Spleen (tissue), 11 donors: ENCODE results near the gene MAGED4B. TPM values are rescaled to one million over a fixed set of nuclear protein-coding genes. Genes with fewer than 3 reads are reported as not detected.

Source experiments
- polyA plus RNA-seq, 3 donors: library from polyadenylated mRNA; stranded (reverse); fragments of 200-250 nt; gene quantifications; one replicate each; pipeline ENCODE4 v1.2.1, GENCODE V29; 2013
- small RNA-seq, 4 donors: library from RNA; depleted of rRNA; stranded (forward); fragments of <200 nt; gene quantifications; one replicate each; pipeline ENCODE3, GENCODE V24; 2016
- total RNA-seq, 7 donors: library from RNA; depleted of rRNA in 3 of 7; stranded (reverse); fragments of >200 nt in 3 of 7; fragmentation: NEBNext Ultra II Directional in 4 of 7; extraction: Animal tissue kit (Norgen Biotek cat#: 25700) in 4 of 7; gene quantifications; one replicate each; pipeline versions ENCODE4 v1.1.0 to v1.2.1, GENCODE V29; 2016 to 2021
- donor health status: healthy with polysubstance abuse.
- donor health status: DM: no; HTN: no; CAD: no; lungs with moderate emphysema.
- donor health status: DM: no; HTN: no; CAD: no.
- donor health status: Bipolar disorder and iron deficiency.
- donor health status: healthy.
- donor health status: DM: no; HTN: no; CAD: no.
- donor health status: DM: yes; HTN: yes; CAD: no.

The MAGED4B gene
- total and polyA plus RNA-seq, 10 donors, result 2.9 to 9.6 (median 5.4) TPM

Small RNA genes lying within 50 kb of the gene (small RNA-seq; reads per million reads assigned to genes)
- 0 reads per million in 4 donors for gene SNORA11E

Other genes starting within 250 kb of the MAGED4B start
- gene MAGED1, start 175.6 kb downstream of the MAGED4B start, total RNA-seq, result 10 to 100 TPM; 41.5 to 75.5 (median 56.9) TPM
- gene MAGED1, start 175.6 kb downstream of the MAGED4B start, polyA plus RNA-seq, result 10 to 100 TPM; 18.8 to 25.2 (median 22.8) TPM
- gene MAGED4, start 115.7 kb upstream of the MAGED4B start, total RNA-seq, result 1 to 10 TPM in 5 of 7 donors, under 1 TPM in 1, not detected in 1; 0.84 to 4.5 (median 2.3) TPM
- 1 to 10 TPM in 2 of 3 donors, under 1 TPM in 1; 0.61 to 1.9 (median 1.6) TPM for gene MAGED4, start 115.7 kb upstream of the MAGED4B start, polyA plus RNA-seq